Colonic mucosa (tissue), 4 donors: ENCODE data around the gene RASGRF1. TPM values are rescaled to one million over a fixed set of nuclear protein-coding genes. Genes with fewer than 3 reads are reported as not detected.

Experiments
- DNase-seq: peaks from one replicate; pipeline ENCODE4 v3.0.0-alpha.2; 2020
- H3K27ac ChIP-seq: fragments of 200-600 bp; one replicate; pipeline ENCODE4 v1.8.0; 2021
- H3K27me3 ChIP-seq: fragments of 200-600 bp; one replicate; pipeline ENCODE4 v1.8.0; 2021
- H3K36me3 ChIP-seq: fragments of 200-600 bp; one replicate; pipeline ENCODE4 v1.8.0; 2021
- H3K4me1 ChIP-seq: fragments of 200-600 bp; one replicate; pipeline ENCODE4 v1.8.0; 2021; ENCODE audit warnings: mild to moderate bottlenecking
- H3K4me3 ChIP-seq: fragments of 200-600 bp; one replicate; pipeline ENCODE4 v1.8.0; 2021
- H3K9ac ChIP-seq, 2 donors: one replicate each; pipeline ENCODE4 v1.7.0; 2013; ENCODE audit warnings: control low read depth in 2 of 2, low read depth in 2 of 2, low read length in 2 of 2
- H3K9me3 ChIP-seq: fragments of 200-600 bp; one replicate; pipeline ENCODE4 v1.8.0; 2021
- CTCF ChIP-seq: fragments of 200-600 bp; IDR thresholded peaks from one replicate; pipeline ENCODE4 v1.8.0; 2022; ENCODE audit warnings: antibody characterized with exemption, mild to moderate bottlenecking
- intact Hi-C: fragments of 100-400 bp; cut with DNase I; formaldehyde crosslinking; loops from one replicate; pipeline ENCODE4 v1.14.1; 2022
- total RNA-seq, 2 donors: library from RNA; stranded (reverse); fragmentation: NEBNext Ultra II Directional in 1 of 2; extraction: Animal tissue kit (Norgen Biotek cat#: 25700) in 1 of 2; gene quantifications; one replicate each; pipeline ENCODE4 v1.2.1, GENCODE V29; 2021
- donor health status: healthy.
- donor health status: DM: no; HTN: no; CAD: no.
- donor health status: DM: no; HTN: no; CAD: no.

Gene RASGRF1
- total RNA-seq, 2 donors from 2014 or later = 0.15 to 0.56 TPM

GRCh38 chr15:78915341-78916087, 175.1 kb downstream of the RASGRF1 start:
- Histone ChIP-seq H3K4me1 (no peaks in the 10 kb centered on the region), H3K27me3 (no peaks in the 10 kb centered on the region), H3K4me3 (no peak overlapping the region), H3K27ac (no peak overlapping the region), H3K9me3 (no peaks in the 10 kb centered on the region), H3K9ac (no peak overlapping the region), H3K36me3 (no peaks in the 10 kb centered on the region)
- intact Hi-C loops = no loop called here
- no peak for TF ChIP-seq CTCF
- DNase-seq = no peak

GRCh38 chr15:78914027-78914764, 176.4 kb downstream of the RASGRF1 start:
- H3K4me1 ChIP-seq = no peaks in the 10 kb centered on the region
- TF ChIP-seq CTCF = no peak
- H3K27ac ChIP-seq = no peak overlapping the region
- no peaks in the 10 kb centered on the region for H3K9me3 ChIP-seq
- no peaks in the 10 kb centered on the region for H3K36me3 ChIP-seq
- H3K27me3 ChIP-seq = no peaks in the 10 kb centered on the region
- H3K4me3 ChIP-seq = no peak overlapping the region
- intact Hi-C loops = loop anchor here (5.0 kb wide), 2 partner anchors 68 to 268 kb away; no protein-coding TSS in a partner anchor
- no peak overlapping the region for H3K9ac ChIP-seq
- DNase-seq = no peak

GRCh38 chr15:78913012-78913411, 177.6 kb downstream of the RASGRF1 start:
- intact Hi-C loops = loop anchor here (5.0 kb wide), 2 partner anchors 69 to 269 kb away; no protein-coding TSS in a partner anchor
- Histone ChIP-seq H3K9me3 (no peaks in the 10 kb centered on the region), H3K9ac (no peak overlapping the region), H3K27me3 (no peaks in the 10 kb centered on the region), H3K27ac (no peak overlapping the region), H3K4me1 (no peaks in the 10 kb centered on the region), H3K36me3 (peaks cover 7% of the 10 kb centered on the region), H3K4me3 (no peak overlapping the region)
- DNase-seq = no peak
- no peak for TF ChIP-seq CTCF

GRCh38 chr15:78912316-78912715, 178.3 kb downstream of the RASGRF1 start:
- no peak for TF ChIP-seq CTCF
- Histone ChIP-seq H3K4me3 (no peak overlapping the region), H3K9me3 (no peaks in the 10 kb centered on the region), H3K27ac (no peak overlapping the region), H3K27me3 (no peaks in the 10 kb centered on the region), H3K9ac (no peak overlapping the region), H3K36me3 (peaks cover 9% of the 10 kb centered on the region), H3K4me1 (no peaks in the 10 kb centered on the region)
- intact Hi-C loops = loop anchor here (5.0 kb wide), 2 partner anchors 70 to 270 kb away; no protein-coding TSS in a partner anchor
- DNase-seq = no peak

- TF ChIP-seq CTCF = no peak
- no peaks in the 10 kb centered on the region for H3K27me3 ChIP-seq
- no peaks in the 10 kb centered on the region for H3K4me1 ChIP-seq
- H3K9me3 ChIP-seq = no peaks in the 10 kb centered on the region
- intact Hi-C loops = loop anchor here (5.0 kb wide), 2 partner anchors 72 to 272 kb away; no protein-coding TSS in a partner anchor
- DNase-seq = no peak
- no peak overlapping the region for H3K27ac ChIP-seq
- no peak overlapping the region for H3K4me3 ChIP-seq
- H3K9ac ChIP-seq = no peak overlapping the region
- H3K36me3 ChIP-seq = peaks cover 9% of the 10 kb centered on the region
Measured at GRCh38 chr15:78910271-78910670, 180.3 kb downstream of the RASGRF1 start.

Other genes with a start within 250 kb of the RASGRF1 start
- 100 to 1,000 TPM; 221 to 237 TPM for gene MORF4L1, start 217.9 kb downstream of the RASGRF1 start, total RNA-seq
- gene CTSH, start 145.7 kb downstream of the RASGRF1 start, total RNA-seq = 10 to 100 TPM; 34.4 to 58.5 TPM
- not detected for gene ANKRD34C, start 191.9 kb upstream of the RASGRF1 start, total RNA-seq
- 10 to 100 TPM; 84.7 to 96.0 TPM for gene TMED3, start 220.3 kb upstream of the RASGRF1 start, total RNA-seq